HG03460 (cell line): ENCODE results near the gene PATJ.
"Not testable (repeated sequence)": the region's sequence is repeated elsewhere in the genome, so short reads cannot be mapped to it uniquely, and the experiment has no call there.

Experiments used
- ATAC-seq: cut with Tn5 transposase; IDR thresholded peaks from one replicate; pipeline ENCODE4 v1.9.1; 2021; ENCODE audit not compliant: unreplicated experiment

Gene PATJ

GRCh38 chr1:61746813-61747212 is 4.5 kb downstream of the PATJ start:
- ATAC-seq, result no peak

GRCh38 chr1:61748566-61748965 is 6.3 kb downstream of the PATJ start:
- ATAC-seq, result no peak

- no peak for ATAC-seq
These were observed 7.3 kb downstream of the PATJ start for GRCh38 chr1:61749574-61749973.

GRCh38 chr1:61752921-61753389 is 10.7 kb downstream of the PATJ start:
- no peak for ATAC-seq

GRCh38 chr1:61753998-61754508 is 11.8 kb downstream of the PATJ start:
- no peak for ATAC-seq

- no peak for ATAC-seq
These were observed 12.3 kb downstream of the PATJ start for GRCh38 chr1:61754545-61754944.

- no peak for ATAC-seq
These were observed 14.5 kb downstream of the PATJ start for GRCh38 chr1:61756773-61757172.

GRCh38 chr1:61757950-61758349 is 15.7 kb downstream of the PATJ start:
- no peak for ATAC-seq

GRCh38 chr1:61770131-61770530 is 27.9 kb downstream of the PATJ start:
- ATAC-seq, result no peak

- no peak for ATAC-seq
These were observed 33.8 kb downstream of the PATJ start for GRCh38 chr1:61776091-61776490.

GRCh38 chr1:61779231-61779630 is 37.0 kb downstream of the PATJ start:
- ATAC-seq, result no peak

GRCh38 chr1:61781151-61781550 is 38.9 kb downstream of the PATJ start:
- ATAC-seq, result no peak

GRCh38 chr1:61782771-61783170 is 40.5 kb downstream of the PATJ start:
- peak; percentile 97 for ATAC-seq

- no peak for ATAC-seq
These were observed 42.4 kb downstream of the PATJ start for GRCh38 chr1:61784726-61785125.

- ATAC-seq, result no peak
These were observed 48.6 kb downstream of the PATJ start for GRCh38 chr1:61790837-61791236.

GRCh38 chr1:61797045-61797755 is 54.9 kb downstream of the PATJ start:
- no peak for ATAC-seq

GRCh38 chr1:61801047-61801446 is 58.8 kb downstream of the PATJ start:
- ATAC-seq, result not testable (repeated sequence)

- ATAC-seq, result no peak
These were observed 65.4 kb downstream of the PATJ start for GRCh38 chr1:61807606-61808140.

- ATAC-seq, result no peak
These were observed 66.0 kb downstream of the PATJ start for GRCh38 chr1:61808321-61808720.

GRCh38 chr1:61808968-61809367 is 66.7 kb downstream of the PATJ start:
- ATAC-seq, result no peak

GRCh38 chr1:61812916-61813315 is 70.6 kb downstream of the PATJ start:
- ATAC-seq, result no peak

GRCh38 chr1:61816191-61816590 is 73.9 kb downstream of the PATJ start:
- ATAC-seq, result no peak

- ATAC-seq, result no peak
These were observed 76.7 kb downstream of the PATJ start for GRCh38 chr1:61818992-61819391.
